LoVo (cell line): ENCODE data around the gene NKAPD1.
A peak's percentile ranks its signal among the peaks of the same experiment; 100 is the strongest.
"Not testable (repeated sequence)": the region's sequence is repeated elsewhere in the genome, so short reads cannot be mapped to it uniquely, and the experiment has no call there.

Experiments used
- DNase-seq: peaks from one replicate; pipeline ENCODE4 v3.0.0-alpha.2; 2016; ENCODE audit warnings: low spot score

Gene NKAPD1

DNA sequence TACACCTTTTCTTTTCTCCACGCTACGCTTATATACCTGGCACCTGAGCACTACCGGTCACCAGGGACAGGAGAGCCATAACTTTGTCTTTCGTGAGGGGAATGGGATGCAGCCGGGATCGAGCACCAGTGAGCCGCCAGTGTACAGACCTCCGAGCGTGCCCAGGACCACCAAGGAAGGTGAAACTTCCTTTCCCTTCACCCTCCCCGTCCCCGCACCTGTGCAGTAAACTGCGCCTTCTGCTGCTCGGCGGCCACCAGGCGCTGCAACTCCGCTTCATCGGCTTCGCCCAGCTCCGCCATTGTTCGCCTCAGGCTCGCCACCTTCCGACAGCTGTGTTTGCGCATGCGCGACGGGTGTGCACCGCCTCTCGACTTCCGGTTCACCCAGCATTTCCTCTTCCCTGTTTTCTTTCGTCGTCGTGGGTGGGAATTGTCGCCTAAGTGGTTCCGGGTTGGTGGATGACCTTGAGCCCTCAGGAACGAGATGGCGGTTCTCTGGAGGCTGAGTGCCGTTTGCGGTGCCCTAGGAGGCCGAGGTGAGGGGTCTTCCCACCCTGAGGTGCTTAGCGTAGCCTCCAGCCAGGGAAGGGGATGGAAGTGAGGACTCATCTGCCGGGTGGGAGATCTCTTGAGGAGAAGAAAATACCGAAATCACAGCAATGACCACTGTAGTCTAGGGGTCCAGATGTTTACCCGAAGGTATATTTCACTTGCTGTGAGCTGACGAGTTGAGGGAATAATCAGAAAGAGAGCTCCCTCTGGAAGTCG is 12.5 kb downstream of the NKAPD1 start, which contains the start of the genes SDHD and TIMM8B:
Gene SDHD (plus strand): TSS at position 452 of the 770 bp plus-strand sequence. CDS start 35 bp downstream, at position 487.
Gene TIMM8B (minus strand): TSS at position 335 of the 770 bp plus-strand sequence. CDS start 33 bp downstream, at position 302.
- peak; percentile 99 for DNase-seq

- DNase-seq, result no peak
Observed at GRCh38 chr11:112087212-112087611, 13.1 kb downstream of the NKAPD1 start.

DNA sequence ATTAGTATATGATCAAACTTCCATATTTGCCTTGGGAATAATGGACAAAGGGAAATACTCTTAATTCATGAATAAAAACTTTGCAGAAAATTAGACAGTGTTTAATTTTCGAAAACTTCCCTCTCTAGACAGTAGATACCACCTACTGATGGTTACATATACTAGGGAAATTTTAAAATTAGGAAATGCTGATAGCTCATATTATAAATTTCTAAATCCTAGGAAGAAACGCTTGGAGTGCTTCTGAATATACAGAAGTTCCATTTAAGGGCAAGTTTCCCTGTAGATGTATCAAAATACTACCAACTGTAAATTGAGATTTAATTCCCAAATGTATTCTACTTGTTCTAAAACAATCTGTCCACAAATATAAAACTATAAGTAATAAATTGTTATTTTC is 21.2 kb downstream of the NKAPD1 start:
- DNase-seq, result not testable (repeated sequence)

GRCh38 chr11:112096194-112096593 is 22.1 kb downstream of the NKAPD1 start:
- no peak for DNase-seq

DNA sequence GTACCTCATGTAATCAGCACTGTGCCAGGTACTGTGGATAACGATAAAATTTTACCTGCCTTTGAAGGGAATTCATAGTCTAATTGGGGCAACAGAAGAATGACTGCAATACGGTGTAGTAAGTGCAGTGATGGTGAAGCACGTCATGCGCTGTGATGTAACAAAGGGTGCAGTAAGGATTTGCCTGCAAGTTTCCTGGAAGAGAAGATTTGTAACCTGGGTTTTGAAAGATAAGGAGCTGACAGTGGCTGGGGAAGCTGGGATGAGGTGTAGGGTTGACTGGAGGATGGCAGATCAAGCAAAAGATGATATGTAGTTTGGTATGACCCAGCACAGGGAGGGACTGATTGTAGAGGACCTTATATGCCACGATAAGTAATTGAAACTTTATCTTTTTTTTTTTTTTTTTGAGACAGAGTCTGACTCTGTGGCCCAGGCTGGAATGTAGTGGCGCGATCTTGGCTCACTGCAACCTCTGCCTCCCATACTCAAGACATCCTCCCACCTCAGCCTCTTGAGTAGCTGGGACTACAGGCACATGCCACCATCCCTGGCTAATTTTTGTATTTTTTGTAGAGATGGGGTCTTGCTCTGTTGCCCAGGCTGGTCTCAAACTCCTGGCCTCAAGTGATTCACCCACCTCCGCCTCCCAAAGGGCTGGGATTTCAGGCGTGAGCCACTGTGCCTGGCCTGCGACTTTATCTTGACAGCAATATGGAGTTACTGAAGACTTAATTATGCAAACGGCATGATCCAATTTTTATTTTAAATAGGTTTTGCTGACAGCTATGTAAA is 23.8 kb downstream of the NKAPD1 start:
- DNase-seq, result no peak

- DNase-seq, result no peak
Observed at GRCh38 chr11:112100462-112100861, 26.4 kb downstream of the NKAPD1 start.

GRCh38 chr11:112103446-112103845 is 29.3 kb downstream of the NKAPD1 start:
- no peak for DNase-seq

DNA sequence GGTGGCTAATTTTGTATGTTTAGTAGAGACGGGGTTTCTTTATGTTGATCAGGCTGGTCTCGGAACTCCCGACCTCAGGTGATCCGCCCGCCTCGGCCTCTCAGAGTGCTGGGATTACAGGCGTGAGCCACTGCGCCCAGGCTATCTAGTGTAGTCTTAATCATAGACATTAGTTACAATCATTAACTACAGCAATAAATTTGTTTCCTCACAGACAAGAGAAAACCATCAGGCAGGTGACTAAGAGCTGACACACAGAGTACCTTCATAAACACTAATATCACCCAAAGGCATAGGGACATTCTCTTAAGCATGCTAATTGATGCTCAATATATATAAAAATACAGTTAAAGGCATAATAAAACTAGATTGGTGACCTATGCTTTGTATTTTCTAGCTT is 32.0 kb downstream of the NKAPD1 start:
- no peak for DNase-seq

DNA sequence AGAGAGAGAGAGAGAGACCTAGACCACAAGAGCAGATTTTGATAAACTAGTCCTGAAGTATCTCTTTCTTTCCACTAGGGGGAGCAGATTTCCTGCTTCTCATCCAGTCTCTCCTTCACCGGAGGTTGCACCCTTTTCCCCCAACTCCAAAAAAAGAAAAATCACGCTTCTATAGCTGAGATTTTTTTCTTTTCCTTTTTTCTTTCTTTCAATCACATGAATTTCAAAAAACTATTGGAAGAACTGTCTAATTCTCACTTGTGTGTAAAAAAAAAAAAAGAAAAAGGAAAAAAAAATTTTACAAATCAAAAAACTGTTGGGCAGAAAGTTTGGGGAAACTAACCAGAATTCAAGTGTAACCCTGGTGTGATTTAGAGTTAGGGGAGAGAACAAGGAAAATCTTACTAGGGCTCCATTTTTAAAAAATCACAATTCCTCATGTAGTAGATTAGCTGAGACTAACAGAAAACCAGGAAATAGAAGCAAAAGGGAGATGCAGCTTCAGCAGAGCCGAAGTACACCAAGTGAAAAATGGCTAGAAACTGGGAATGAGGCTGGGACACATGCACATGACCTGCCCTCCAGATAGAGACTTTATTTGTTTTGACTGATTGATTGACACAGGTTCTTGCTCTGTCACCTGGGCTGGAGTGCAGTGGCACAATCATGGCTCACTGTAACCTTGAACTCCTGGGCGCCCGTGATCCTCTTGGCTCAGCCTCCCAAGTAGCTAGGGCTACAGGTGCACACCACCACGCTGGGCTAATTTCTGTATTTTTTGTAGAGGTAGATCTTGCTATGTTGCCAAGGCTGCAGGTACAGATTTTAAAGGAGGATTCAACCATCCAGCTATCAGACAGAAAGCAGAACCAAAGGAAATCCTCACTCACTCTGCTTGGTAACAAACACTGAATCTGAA is 39.7 kb downstream of the NKAPD1 start:
- peak; percentile 81 for DNase-seq

DNA sequence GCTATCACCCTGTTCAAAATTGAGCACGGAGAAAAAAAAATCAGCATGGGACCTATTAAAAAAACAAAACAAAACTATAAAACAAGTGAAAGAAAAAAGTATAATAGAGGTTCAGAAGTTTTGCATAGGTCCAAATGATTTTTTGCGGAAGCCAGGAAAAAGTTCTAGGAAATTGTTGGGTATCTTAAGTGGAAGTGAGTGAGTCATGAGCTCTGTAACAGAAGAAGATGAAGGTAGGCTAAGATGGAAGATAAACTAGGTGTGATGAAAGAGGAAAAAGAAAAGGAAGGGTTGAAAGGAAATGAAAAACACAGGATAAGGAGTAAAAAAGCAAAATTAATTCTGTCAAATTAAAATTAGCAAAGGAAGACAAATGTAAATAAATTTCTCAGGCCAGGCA is 40.4 kb downstream of the NKAPD1 start:
- DNase-seq, result no peak

DNA sequence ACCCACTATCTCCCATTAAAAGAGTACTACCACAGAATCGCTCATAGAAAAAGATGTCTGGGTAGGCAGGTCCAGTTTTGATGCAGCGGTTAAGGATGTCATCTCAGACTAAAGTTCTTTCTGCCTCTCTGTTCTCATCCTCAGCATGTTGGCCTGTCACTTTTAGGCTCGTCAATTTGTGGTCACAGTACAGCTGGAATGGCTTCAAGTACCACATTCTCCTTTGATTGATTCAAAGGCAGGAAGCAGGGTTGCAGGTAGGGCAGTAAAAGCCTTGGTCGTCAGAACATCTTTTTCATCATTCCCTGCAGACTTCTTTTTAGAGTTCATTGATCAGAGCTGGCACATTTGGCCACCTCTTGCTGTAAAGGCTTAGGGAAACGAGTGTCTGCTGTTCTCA is 41.3 kb downstream of the NKAPD1 start:
- DNase-seq, result no peak

- DNase-seq, result no peak
Observed at GRCh38 chr11:112118176-112118575, 44.1 kb downstream of the NKAPD1 start.

GRCh38 chr11:112121981-112122615 is 48.0 kb downstream of the NKAPD1 start:
- DNase-seq, result no peak

- no peak for DNase-seq
Observed at GRCh38 chr11:112123129-112123528, 49.0 kb downstream of the NKAPD1 start.

GRCh38 chr11:112127056-112127455 is 53.0 kb downstream of the NKAPD1 start:
- no peak for DNase-seq

DNA sequence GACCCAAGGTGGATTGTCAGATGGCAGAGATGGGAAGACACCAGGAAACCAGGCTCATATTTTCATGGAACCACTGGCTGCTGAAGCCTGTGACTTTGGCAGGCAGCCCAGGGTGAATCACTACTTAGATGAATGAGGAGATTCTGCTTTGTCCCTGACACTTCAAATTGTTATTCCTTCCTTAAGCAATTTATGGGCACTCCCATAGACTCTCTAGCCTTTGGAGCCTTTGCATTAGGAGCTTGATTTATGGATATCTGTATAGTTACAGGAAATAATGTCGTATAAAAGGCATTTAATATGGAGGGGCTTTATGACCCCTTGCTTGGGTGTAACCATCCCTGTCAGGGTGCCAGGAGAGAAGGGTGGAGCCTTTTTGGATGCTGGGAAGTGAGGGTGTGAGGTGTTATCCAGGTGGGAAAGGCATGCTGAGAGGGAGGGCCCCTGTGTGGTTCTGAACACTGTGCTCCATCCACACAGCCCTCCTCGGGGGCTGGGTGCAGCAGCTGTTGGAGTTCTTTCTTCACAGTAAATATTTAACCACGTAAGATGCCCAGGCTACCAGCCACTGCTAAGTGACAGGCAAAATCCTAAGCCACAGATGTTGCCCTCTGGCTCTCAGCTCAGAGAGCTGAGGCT is 54.5 kb downstream of the NKAPD1 start:
- DNase-seq, result peak; percentile 94

DNA sequence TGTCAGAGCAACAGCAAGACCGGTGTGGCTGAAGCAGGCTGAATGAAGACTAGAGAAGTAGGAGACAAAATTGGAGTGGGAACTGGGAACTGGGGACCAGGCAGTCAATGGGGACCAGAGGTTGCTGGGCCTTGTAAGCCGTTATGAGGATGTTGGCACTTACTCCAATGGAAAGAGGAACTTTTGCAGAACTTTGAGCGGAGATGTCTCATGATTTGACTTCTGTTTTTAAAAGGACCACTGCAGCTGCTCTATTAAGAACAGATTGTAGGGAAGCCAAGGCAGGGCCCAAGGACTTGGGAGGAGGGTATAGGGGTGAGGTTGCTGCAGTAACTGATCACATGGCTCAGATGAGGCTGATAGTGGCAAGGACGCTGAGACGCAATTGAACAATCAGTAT is 55.6 kb downstream of the NKAPD1 start:
- DNase-seq, result no peak

- no peak for DNase-seq
Observed at GRCh38 chr11:112132737-112133136, 58.6 kb downstream of the NKAPD1 start.

DNA sequence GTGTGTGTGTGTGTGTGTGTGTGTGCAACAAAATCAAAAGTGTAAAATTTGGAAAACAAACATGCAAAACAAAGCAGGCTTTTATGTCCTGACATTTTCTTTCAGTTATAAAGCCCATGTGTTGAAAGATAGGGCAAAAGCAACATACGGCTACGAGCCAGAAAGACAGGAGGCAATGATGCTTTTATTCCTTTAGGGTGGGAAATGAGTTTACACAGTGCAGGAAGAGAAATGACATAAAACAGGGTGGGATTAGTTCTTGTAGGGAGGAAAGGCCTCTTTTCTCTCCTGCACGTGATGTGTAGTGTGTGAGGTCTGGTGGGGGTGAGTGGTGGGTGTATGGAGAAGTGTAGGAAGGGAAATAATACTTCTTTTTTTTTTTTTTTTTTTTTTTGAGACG is 60.4 kb downstream of the NKAPD1 start:
- DNase-seq, result no peak
